Thyroid gland (tissue), 4 donors: ENCODE measurements around the gene ZNF423. TPM values are rescaled to one million over a fixed set of nuclear protein-coding genes. Genes with fewer than 3 reads are reported as not detected.

Source experiments
- DNase-seq, 2 donors: peaks; one replicate each; pipeline ENCODE4 v3.0.0-alpha.2; 2019
- H3K27ac ChIP-seq, 3 donors: fragments of 200-600 bp; sonication (generic); 1 replicate in 2 of 3; 2 replicates in 1 of 3; pipeline ENCODE4 v1.5.1; 2016 to 2019; ENCODE audit warnings: mild to moderate bottlenecking in 1 of 3, moderate library complexity in 1 of 3
- H3K27me3 ChIP-seq: fragments of 200-600 bp; sonication (generic); one replicate; pipeline ENCODE4 v1.5.1; 2019
- H3K36me3 ChIP-seq, 2 donors: fragments of 200-600 bp; sonication (generic); one replicate each; pipeline ENCODE4 v1.5.1; 2016 to 2019
- H3K4me1 ChIP-seq, 2 donors: fragments of 200-600 bp; sonication (generic); one replicate each; pipeline ENCODE4 v1.5.1; 2017 to 2019
- H3K4me3 ChIP-seq, 3 donors: fragments of 200-600 bp; sonication (generic); replicated peaks in 1 of 3; 1 replicate in 2 of 3; 2 replicates in 1 of 3; pipeline ENCODE4 v1.5.1; 2016; ENCODE audit warnings: mild to moderate bottlenecking in 1 of 3
- H3K9me3 ChIP-seq: fragments of 200-600 bp; sonication (generic); one replicate; pipeline ENCODE4 v1.5.1; 2017
- POLR2A ChIP-seq, 2 donors: fragments of 450-650 bp; IDR thresholded peaks; one replicate each; pipeline ENCODE4 v1.6.1; 2017; ENCODE audit warnings: antibody characterized with exemption in 2 of 2, mild to moderate bottlenecking in 2 of 2, moderate library complexity in 1 of 2
- WGBS, 2 donors: methylation state at CpG; one replicate each; pipeline ENCODE4 v1.1.5; 2017; 5-methylcytosine and 5-hydroxymethylcytosine counted together
- intact Hi-C: fragments of 100-400 bp; cut with DNase I; formaldehyde crosslinking; loops from one replicate; pipeline ENCODE4 v1.15.1; 2023
- total RNA-seq, 4 donors: library from RNA; depleted of rRNA; stranded (reverse); fragments of >200 nt; gene quantifications; one replicate each; pipeline ENCODE4 v1.2.3, GENCODE V29; 2016
- TF ChIP-seq, protein P1 (sequence below), 6 experiments: fragments of 200-600 bp in 3 of 6; fragments of 450-650 bp in 3 of 6; sonication (generic) in 3 of 6; IDR thresholded peaks; one replicate each; pipeline ENCODE4 v1.5.1; 2016 to 2019; ENCODE audit warnings: antibody characterized with exemption in 6 of 6, mild to moderate bottlenecking in 2 of 6, inconsistent platforms in 1 of 6, moderate library complexity in 1 of 6

The ZNF423 gene
- total RNA-seq, 4 donors from 2014 or later, result 7.4 to 10.0 (median 8.5) TPM

DNA sequence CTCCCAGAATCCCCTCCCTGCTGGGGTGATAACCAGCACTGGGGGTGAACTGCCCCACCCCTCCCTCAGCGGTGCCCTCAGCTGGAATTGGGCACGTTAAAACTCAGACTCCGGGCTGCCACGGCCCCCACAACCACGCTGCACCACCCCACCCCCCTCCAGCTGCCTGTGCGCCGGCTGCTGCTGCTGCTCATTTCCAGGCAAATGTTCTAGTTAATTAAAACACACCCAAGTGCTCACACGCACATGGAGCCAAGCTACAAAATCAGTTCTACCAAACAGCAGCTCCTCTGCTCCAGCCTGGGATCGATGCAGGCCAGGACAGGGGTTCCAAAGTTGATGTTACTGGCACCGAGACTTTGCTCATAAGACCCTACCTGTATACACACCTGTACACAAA, 180.5 kb downstream of the ZNF423 start:
- H3K4me1 ChIP-seq, result no peaks in the 10 kb centered on the region
- H3K9me3 ChIP-seq, result no peaks in the 10 kb centered on the region
- intact Hi-C loops, result no loop called here
- H3K36me3 ChIP-seq, result no peaks in the 10 kb centered on the region
- no peak overlapping the region for H3K27ac ChIP-seq
- no peak for DNase-seq
- 78 to 79% methylated on average over 5 to 10 of the region's 10 CpGs for WGBS, 2 donors
- no peaks in the 10 kb centered on the region for H3K27me3 ChIP-seq
- TF ChIP-seq POLR2A (IDR thresholded peaks at IDR 0.05), result no peak
- TF ChIP-seq, protein P1, sequence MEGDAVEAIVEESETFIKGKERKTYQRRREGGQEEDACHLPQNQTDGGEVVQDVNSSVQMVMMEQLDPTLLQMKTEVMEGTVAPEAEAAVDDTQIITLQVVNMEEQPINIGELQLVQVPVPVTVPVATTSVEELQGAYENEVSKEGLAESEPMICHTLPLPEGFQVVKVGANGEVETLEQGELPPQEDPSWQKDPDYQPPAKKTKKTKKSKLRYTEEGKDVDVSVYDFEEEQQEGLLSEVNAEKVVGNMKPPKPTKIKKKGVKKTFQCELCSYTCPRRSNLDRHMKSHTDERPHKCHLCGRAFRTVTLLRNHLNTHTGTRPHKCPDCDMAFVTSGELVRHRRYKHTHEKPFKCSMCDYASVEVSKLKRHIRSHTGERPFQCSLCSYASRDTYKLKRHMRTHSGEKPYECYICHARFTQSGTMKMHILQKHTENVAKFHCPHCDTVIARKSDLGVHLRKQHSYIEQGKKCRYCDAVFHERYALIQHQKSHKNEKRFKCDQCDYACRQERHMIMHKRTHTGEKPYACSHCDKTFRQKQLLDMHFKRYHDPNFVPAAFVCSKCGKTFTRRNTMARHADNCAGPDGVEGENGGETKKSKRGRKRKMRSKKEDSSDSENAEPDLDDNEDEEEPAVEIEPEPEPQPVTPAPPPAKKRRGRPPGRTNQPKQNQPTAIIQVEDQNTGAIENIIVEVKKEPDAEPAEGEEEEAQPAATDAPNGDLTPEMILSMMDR (IDR thresholded peaks at IDR 0.05), result no peak
- H3K4me3 ChIP-seq, result no peak overlapping the region

DNA sequence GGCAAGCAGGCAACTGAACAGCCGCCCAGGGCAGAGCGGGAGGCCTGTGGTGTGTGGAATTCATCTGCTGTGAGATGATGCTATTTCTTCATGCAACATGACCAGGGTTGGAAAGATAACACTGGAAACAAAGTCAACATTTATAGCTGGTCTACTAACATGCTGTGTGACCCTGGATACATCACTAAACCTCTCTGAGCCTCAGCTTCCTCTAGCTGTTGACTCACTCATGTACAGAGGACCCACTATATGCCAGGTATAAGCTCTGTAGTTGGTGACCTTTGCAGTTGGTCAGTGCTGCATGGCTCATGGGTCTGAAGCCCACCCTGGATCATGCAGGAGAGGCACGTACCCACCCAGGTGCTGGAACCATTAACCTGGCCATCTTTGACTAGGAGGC, 180.9 kb downstream of the ZNF423 start:
- no peak overlapping the region for H3K27ac ChIP-seq
- TF ChIP-seq, protein P1 (IDR thresholded peaks at IDR 0.05), result no peak
- no peak for TF ChIP-seq POLR2A (IDR thresholded peaks at IDR 0.05)
- no peaks in the 10 kb centered on the region for H3K36me3 ChIP-seq
- no peaks in the 10 kb centered on the region for H3K9me3 ChIP-seq
- H3K4me3 ChIP-seq, result no peak overlapping the region
- H3K27me3 ChIP-seq, result no peaks in the 10 kb centered on the region
- DNase-seq, result no peak
- intact Hi-C loops, result no loop called here
- no peaks in the 10 kb centered on the region for H3K4me1 ChIP-seq
- 93 to 96% methylated on average over 3 of the region's 3 CpGs for WGBS, 2 donors

DNA sequence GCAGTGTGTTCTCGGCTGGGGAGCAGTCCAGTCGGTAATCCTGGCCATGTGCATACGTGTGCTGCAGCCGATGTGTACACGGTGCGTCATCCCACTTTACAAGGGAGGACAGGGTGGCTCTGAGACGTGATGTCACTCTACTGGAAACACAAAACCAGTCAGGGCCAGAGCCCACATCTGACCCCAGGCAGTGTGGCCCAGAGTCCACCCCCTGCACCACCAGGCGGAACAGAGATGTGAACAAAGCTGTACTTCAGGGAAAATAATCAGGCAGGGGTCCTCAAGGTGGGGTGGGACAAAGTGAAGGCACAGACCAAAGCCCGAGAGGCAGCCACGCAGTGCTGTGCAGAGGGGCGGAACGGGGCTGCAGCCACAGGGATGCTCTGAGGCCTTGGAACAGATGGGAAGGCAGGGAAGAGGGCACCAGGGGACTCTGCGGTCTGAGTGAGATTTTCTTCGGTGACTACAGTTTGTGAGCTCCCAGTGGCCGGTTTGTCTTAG, 181.5 kb downstream of the ZNF423 start:
- no peak for DNase-seq
- WGBS, 2 donors, result 91 to 92% methylated on average over 14 to 15 of the region's 15 CpGs
- Histone ChIP-seq H3K27me3 (no peaks in the 10 kb centered on the region), H3K27ac (no peak overlapping the region), H3K4me1 (no peaks in the 10 kb centered on the region), H3K4me3 (no peak overlapping the region), H3K36me3 (no peaks in the 10 kb centered on the region), H3K9me3 (no peaks in the 10 kb centered on the region)
- intact Hi-C loops, result no loop called here
- TF ChIP-seq, protein P1 (IDR thresholded peaks at IDR 0.05), result no peak

DNA sequence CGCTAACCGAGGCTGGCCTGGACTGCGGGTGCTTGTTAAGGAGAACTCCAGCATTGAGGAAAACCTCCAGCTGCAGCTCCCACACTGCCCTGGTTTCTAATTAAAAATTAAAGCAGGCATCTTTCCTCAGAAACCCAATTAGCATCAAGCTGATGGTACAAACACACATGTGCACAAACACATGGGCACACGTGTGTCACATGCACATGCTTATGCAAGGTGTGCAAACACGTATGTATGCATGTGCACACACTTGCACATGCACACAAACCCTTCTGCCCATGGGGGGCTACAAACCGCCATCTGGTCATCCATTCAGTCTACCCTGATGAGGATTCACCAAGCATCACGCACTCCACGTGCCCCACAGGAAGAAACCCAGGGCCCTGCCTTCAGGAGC, 182.5 kb downstream of the ZNF423 start:
- 87 to 92% methylated on average over 8 of the region's 8 CpGs for WGBS, 2 donors
- intact Hi-C loops, result no loop called here
- no peaks in the 10 kb centered on the region for H3K9me3 ChIP-seq
- no peaks in the 10 kb centered on the region for H3K36me3 ChIP-seq
- no peak for TF ChIP-seq POLR2A (IDR thresholded peaks at IDR 0.05)
- TF ChIP-seq, protein P1 (IDR thresholded peaks at IDR 0.05), result no peak
- H3K27ac ChIP-seq, result no peak overlapping the region
- no peak overlapping the region for H3K4me3 ChIP-seq
- no peaks in the 10 kb centered on the region for H3K27me3 ChIP-seq
- no peak for DNase-seq
- H3K4me1 ChIP-seq, result no peaks in the 10 kb centered on the region

DNA sequence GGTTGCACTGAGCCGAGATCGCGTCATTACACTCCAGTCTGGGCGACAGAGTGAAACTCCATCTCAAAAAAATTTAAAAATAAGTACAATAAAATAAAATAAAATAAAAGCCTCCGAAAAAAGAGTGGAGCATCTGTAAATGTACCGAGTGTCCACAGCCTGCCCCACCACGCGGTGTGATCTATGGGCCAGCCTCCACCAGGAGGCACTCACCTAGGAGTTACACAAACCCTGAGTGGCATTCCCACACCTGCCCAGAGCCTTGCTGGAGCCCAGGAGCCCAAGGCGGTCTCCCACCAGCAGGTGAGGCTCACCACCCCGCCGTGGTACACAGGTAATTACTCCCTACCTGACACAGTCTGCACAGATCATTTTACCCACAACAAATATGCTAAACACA, 183.2 kb downstream of the ZNF423 start:
- Histone ChIP-seq H3K4me1 (no peaks in the 10 kb centered on the region), H3K27ac (no peak overlapping the region), H3K36me3 (no peaks in the 10 kb centered on the region), H3K4me3 (no peak overlapping the region), H3K9me3 (no peaks in the 10 kb centered on the region), H3K27me3 (no peaks in the 10 kb centered on the region)
- WGBS, 2 donors, result 81 to 92% methylated on average over 10 to 11 of the region's 11 CpGs
- TF ChIP-seq, protein P1 (IDR thresholded peaks at IDR 0.05), result no peak
- TF ChIP-seq POLR2A (IDR thresholded peaks at IDR 0.05), result no peak
- intact Hi-C loops, result no loop called here
- DNase-seq, result no peak
